GM18909 (cell line): ENCODE results near the gene TOX2.

Source experiments
- ATAC-seq: cut with Tn5 transposase; IDR thresholded peaks from one replicate; pipeline ENCODE4 v1.9.1; 2021; ENCODE audit warnings: mild to moderate bottlenecking; ENCODE audit not compliant: unreplicated experiment, poor library complexity

Gene TOX2

GRCh38 chr20:43915211-43916072, 790 bp downstream of the TOX2 start:
- peak; percentile 21 for ATAC-seq

GRCh38 chr20:43916073-43916880, 1.6 kb downstream of the TOX2 start:
- no peak for ATAC-seq

- ATAC-seq: no peak
Observed at GRCh38 chr20:43916881-43917371, 2.3 kb downstream of the TOX2 start.

- ATAC-seq: no peak
Observed at GRCh38 chr20:43917380-43917779, 2.7 kb downstream of the TOX2 start.

GRCh38 chr20:43919686-43920403, 5.2 kb downstream of the TOX2 start:
- no peak for ATAC-seq

GRCh38 chr20:43920797-43921196, 6.1 kb downstream of the TOX2 start:
- ATAC-seq: no peak

GRCh38 chr20:43921227-43921780, 6.7 kb downstream of the TOX2 start:
- ATAC-seq: no peak

GRCh38 chr20:43922614-43923013, 8.0 kb downstream of the TOX2 start:
- no peak for ATAC-seq

- ATAC-seq: no peak
Observed at GRCh38 chr20:43923322-43923721, 8.7 kb downstream of the TOX2 start.

- no peak for ATAC-seq
Observed at GRCh38 chr20:43923917-43924316, 9.3 kb downstream of the TOX2 start.

GRCh38 chr20:43925215-43925614, 10.6 kb downstream of the TOX2 start:
- ATAC-seq: no peak

GRCh38 chr20:43925801-43926200, 11.1 kb downstream of the TOX2 start:
- ATAC-seq: no peak

GRCh38 chr20:43926287-43927050, 11.8 kb downstream of the TOX2 start:
- no peak for ATAC-seq

GRCh38 chr20:43931976-43932375, 17.3 kb downstream of the TOX2 start:
- ATAC-seq: no peak

GRCh38 chr20:43934833-43935232, 20.2 kb downstream of the TOX2 start:
- no peak for ATAC-seq

GRCh38 chr20:43936104-43936770, 21.6 kb downstream of the TOX2 start:
- ATAC-seq: no peak

- ATAC-seq: no peak
Observed at GRCh38 chr20:43936805-43937204, 22.2 kb downstream of the TOX2 start.

GRCh38 chr20:43937591-43937990, 22.9 kb downstream of the TOX2 start:
- ATAC-seq: no peak

GRCh38 chr20:43938017-43938655, 23.5 kb downstream of the TOX2 start:
- no peak for ATAC-seq
